ENCODE data around the gene PRSS8.

- peak; percentile 96 to 97 (median 97) for TF ChIP-seq CTCF (IDR thresholded peaks at IDR 0.05)
- peak in 1 of 2 donors; percentile 18 for TF ChIP-seq POLR2A (IDR thresholded peaks at IDR 0.05)
- peak; percentile 68 to 78 for TF ChIP-seq POLR2AphosphoS5 (IDR thresholded peaks at IDR 0.05; ENCODE audit: insufficient read depth in 1 of 2, low read depth in 1 of 2)
Measured at GRCh38 chr16:31142109-31143010, 6.8 kb upstream of the PRSS8 start.

Measured in vagina (tissue), 2 donors.